Smooth muscle cell of the brain vasculature (primary cell): ENCODE measurements around the gene CHMP2B.
"Not testable (repeated sequence)": the region's sequence is repeated elsewhere in the genome, so short reads cannot be mapped to it uniquely, and the experiment has no call there.

Experiments
- DNase-seq: peaks from one replicate; pipeline ENCODE4 v3.0.0-alpha.2; 2012; ENCODE audit warnings: low read depth, low spot score

CHMP2B gene

DNA sequence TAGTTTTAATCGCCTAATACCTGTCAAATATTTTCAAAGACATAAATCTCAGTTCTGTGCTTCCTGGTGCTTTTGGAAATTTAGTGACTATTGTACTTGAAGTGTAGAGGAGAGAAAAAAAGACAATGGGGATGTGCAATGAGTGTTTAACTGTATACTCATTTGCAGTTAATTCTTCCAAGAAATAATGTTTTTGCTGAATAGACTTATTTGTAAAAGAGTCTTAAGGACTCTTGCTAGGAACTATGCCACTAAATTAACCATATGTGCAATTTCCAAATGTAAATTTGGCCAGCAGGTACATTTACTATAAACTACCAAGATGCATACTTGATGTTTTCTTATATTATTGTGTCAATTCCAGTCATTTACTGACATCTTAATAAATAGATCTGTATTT, 2.0 kb downstream of the CHMP2B start:
- no peak for DNase-seq

DNA sequence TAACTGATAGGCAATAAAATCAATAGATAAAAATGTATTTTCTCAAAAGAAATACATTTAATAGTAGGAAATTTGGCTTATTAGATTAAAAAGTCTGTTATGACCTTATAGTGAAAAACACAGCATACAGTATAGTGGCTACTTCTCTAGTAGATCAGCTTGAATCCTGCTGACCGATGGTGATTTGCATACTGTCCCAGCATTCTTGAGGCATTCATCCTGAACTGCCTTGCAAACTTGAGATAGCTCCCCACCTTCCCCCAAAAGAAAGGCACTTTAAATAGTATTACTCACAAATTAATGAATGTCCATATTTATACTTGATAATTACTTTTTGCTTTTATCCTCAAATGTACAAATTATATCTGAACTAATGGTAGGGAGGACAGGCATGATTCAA, 6.7 kb downstream of the CHMP2B start:
- no peak for DNase-seq

DNA sequence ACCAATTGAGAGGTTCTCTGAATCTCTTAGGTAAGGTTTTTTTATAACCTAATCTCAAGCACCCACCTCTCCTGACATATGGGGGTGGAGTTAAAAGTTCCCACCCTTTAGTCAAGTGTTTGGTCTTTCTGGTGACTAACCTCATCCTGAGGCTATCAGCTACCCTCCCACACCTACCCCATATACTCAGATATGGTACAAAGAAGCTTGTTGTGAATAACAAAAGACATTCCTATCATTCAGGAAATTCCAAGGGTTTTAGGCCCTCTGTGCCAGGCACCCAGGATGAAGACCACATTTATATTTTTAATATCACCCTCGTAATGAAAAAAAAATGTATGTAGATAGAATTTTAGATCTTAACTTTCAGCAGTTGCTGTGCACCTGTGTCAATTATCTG, 9.0 kb downstream of the CHMP2B start:
- DNase-seq: no peak

DNA sequence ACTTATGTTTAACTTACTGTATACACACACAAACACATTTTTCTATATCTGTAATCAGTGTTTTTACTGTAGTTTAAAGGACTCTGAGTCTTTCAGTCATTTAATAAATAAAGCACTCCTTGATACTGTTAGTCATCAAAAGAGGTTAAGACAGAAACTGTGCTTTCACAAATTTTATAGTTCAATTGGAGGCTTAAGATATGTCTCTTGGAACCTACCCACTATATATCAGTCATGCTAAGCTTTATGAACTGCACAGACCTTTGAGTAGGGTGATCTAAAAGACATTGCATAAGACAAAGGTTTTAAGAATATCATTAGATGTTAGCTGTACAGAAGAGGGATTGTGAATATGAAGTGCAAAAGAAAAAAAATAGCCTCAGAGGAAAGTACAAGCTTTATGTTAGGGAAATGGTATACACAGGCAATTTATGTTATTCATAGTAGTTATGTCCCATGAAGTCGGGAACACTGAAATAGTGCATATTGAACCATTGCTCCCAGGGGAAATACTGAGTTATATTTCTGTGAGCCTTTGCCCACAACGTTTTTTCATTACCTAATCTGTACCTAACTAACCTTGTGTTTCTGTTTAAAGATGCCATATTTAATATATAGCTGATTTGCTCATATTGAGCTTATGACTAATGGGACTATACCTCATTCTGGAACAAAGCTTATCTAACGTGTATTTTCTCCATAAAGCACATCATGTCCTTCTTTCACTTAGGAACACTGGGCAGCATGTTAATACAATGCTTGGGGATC, 19.7 kb downstream of the CHMP2B start:
- DNase-seq: no peak

DNA sequence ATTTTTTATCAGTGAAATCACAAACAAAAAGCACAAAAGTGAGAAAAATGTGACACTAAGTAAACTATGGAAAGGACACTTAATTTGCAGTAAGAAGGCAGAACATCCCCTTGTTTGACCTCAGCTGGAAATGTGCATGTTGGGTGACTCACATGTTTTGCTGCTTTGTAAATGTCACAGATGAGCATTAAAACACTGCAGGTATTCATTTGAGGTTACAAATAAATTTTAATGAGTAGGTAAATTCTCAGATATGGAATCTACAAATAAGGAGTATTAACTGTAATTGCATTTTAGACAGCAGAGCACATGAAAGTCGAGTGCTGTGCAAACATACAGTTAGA, 20.3 kb downstream of the CHMP2B start:
- DNase-seq: no peak

DNA sequence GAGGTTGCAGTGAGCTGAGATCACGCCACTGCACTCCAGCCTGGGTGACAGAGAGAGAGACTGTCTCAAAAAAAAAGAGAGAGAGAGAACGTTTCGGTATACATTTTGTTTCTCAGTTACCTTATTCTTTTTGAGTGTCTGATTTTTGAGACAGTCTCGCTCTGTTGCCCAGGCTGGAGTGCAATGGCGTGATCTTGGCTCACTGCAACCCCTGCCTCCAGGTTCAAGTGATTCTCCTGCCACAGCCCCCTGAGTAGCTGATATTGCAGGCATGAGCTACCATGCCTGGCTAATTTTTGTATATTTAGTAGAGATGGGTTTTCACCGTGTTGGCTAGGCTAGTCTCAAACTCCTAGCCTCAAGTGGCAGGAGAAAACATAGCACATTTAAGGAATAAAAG, 21.1 kb downstream of the CHMP2B start:
- DNase-seq: not testable (repeated sequence)

DNA sequence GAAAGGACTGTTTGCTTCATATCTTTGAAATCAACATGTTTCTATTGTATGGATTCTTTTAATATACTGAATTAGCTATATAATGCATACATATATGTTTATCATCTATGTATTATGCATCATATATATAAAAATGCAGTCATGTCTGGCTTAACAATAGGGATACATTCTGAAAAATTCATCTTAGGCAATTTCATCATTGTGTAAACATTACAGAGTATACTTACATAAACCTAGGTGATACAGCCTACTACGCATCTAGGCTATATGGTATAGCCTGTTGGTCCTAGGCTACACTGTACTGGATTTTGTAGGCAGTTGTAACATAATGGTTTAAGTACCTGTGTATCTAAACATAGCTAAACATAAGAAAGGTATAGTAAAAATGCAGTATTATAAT, 21.7 kb downstream of the CHMP2B start:
- DNase-seq: no peak

GRCh38 chr3:87250009-87250408, 22.9 kb downstream of the CHMP2B start:
- DNase-seq: no peak

GRCh38 chr3:87260270-87260669, 33.2 kb downstream of the CHMP2B start:
- DNase-seq: peak; percentile 43

DNA sequence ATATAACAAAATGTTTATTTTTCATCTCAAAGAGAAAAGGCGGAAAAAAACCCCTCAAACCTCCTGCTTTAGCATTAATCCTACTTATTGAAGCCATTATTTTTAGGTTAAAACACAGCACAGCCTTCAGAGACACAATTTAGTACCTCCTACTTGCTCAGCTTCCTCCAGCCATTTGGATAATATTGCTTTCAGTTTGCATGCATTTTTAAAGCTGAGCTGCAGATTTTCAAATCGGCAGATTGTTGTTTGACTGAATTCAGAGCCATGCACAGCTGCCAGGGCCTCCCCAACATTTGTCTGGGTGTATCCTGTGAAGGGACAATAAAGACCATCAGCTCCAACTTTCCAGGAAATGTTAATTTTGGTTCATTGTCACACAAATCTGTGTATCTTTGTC, 34.8 kb downstream of the CHMP2B start:
- DNase-seq: no peak

- DNase-seq: no peak
Measured at GRCh38 chr3:87267953-87268645, 41.0 kb downstream of the CHMP2B start.

GRCh38 chr3:87268646-87269211, 41.6 kb downstream of the CHMP2B start:
- DNase-seq: peak; percentile 62

DNA sequence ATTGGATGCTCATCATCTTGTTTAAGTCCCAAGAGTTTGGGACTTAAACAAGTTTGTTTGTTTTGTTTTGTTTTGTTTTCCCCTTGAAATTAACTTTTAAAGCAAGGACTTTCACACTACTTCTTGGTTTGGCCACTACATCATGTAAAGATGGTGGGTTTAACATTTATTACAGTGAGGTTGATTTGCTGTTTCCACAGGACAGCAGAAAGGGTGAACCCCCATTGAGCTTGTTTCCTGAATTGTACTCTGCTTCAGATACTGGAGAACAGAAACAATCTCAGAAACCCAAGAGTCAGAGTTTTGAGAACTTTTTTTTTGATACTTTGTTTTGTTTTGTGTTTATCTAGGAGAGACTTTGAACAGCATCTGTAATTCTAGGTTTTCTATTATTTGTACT, 42.6 kb downstream of the CHMP2B start:
- DNase-seq: no peak

DNA sequence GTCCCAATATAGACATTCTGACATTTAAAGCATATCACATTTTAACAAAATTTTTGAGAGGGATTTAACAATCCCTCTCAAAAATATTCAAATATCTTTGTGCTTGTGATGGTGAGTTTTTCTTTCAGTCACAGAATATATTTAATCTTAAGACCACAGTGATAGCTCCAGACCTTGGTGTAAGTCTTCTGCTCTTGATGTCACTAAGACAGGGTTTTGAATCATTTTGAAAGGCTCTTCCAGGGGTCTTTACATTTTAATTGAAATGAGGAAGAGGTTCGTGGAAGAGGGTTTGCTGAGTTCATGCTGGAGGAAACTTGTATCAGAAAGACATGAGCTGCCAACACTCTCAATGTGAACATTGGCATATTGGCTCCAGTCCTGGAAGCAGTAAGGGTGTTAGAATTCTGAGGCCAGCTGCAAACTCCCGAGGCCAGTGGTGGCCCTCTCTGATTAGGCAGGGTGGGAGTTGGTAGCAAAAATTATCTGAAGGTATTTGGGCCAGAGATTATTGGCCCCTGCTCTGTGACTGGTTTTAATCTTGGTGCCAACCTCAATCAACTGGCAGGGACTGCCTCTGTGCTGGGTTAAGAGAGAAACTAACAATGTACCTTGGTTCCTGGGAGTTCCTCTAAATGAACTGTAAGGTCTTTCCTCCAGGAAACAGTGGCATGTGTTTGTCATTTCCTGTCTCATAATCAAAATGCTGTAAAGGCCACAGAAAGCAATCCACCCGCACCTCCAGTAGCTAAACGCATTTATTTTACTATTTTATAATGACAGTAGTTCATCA, 44.0 kb downstream of the CHMP2B start:
- DNase-seq: no peak

GRCh38 chr3:87272718-87273341, 45.7 kb downstream of the CHMP2B start:
- DNase-seq: no peak

- DNase-seq: no peak
Measured at GRCh38 chr3:87276484-87276883, 49.4 kb downstream of the CHMP2B start, which contains the start of gene POU1F1. TSS of gene POU1F1 (minus strand) at chr3:87276584. CDS start at chr3:87276462, 122 bp downstream.

GRCh38 chr3:87287011-87287410, 59.9 kb downstream of the CHMP2B start:
- DNase-seq: no peak

DNA sequence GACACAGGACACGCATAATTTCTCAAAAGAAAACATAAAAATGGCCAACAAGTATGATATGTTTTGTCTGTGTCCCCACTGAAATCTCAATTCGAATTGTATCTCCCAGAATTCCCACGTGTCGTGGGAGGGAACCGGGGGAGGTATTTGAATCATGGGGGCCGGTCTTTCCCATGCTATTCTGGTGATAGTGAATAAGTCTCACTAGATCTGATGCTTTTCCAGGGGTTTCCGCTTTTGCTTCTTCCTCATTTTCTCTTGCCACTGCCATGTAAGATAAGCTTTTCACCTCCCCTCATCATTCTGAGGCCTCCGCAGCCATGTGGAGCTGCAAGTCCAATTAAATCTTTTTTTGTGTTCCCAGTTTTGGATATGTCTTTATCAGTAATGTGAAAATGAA, 61.3 kb downstream of the CHMP2B start:
- no peak for DNase-seq

- peak; percentile 17 for DNase-seq
Measured at GRCh38 chr3:87298111-87298718, 71.1 kb downstream of the CHMP2B start.

GRCh38 chr3:87305031-87305430, 77.9 kb downstream of the CHMP2B start:
- not testable (repeated sequence) for DNase-seq
